Measurements from ENCODE around the gene SSBP3.

- TF ChIP-seq EZH2 (IDR thresholded peaks at IDR 0.05; ENCODE audit: insufficient read depth, poor library complexity, severe bottlenecking) (no peak), EZH2phosphoT487 (IDR thresholded peaks at IDR 0.05; ENCODE audit: insufficient read depth, low read depth) (no peak)
These were observed 122.4 kb downstream of the SSBP3 start for GRCh38 chr1:54283635-54284385.
